AG10803 (cell line): ENCODE data around the gene ATP6V0E1.

Experiments used
- DNase-seq: peaks from one replicate; pipeline ENCODE4 v3.0.0; 2010; ENCODE audit warnings: low read depth
- H3K4me3 ChIP-seq: 2 replicates; pipeline ENCODE4 v1.5.1; 2011; ENCODE audit warnings: mild to moderate bottlenecking, low read length, control low read depth
- CTCF ChIP-seq: conservative IDR thresholded peaks from 2 replicates; pipeline ENCODE4 v1.5.1; 2011; ENCODE audit warnings: mild to moderate bottlenecking, low read length, control low read depth, inconsistent platforms

Gene ATP6V0E1

GRCh38 chr5:172984244-172984953, 828 bp downstream of the ATP6V0E1 start:
- TF ChIP-seq CTCF: peak; percentile 73
- H3K4me3 ChIP-seq: peak overlapping the region; percentile 97
- DNase-seq: peak; percentile 92

DNA sequence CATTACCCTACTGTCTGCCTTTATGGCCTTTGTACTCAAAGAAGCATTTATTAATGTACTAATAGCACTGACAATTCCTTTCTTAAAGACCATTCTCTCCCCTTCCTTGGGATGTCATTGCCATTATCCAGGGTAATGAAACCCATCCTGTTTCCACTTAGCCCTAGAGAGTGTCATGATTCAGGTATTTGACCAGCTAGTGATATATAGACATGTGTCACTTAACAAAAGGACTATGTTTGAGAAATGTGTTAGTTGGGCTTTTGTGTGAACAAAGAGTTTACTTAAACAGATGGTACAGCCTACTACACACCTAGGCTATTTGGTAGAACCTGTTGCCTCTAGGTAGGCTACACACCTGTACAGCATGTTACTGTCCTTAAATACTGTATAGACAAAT, 2.0 kb downstream of the ATP6V0E1 start:
- no peak for DNase-seq
- no peak for TF ChIP-seq CTCF
- no peak overlapping the region; the same call in 1 of the 2 replicates for H3K4me3 ChIP-seq

DNA sequence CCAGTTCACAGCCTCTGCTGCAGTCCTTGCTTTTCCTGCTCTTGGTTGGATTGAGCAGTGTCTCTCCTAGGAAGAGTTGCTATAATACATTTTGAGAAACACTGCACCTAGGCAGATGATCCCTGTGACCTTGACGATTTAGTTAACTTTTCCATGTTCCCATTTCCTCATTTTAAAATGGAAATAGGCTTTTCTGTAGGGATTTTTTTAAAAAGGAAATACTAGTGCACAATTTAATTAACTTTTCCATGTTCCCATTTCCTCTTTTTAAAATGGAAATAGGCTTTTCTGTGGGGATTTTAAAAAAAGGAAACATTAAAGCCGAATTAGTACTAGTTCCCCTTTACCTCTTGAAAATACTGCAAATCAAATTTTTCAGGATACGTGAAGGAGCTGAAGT, 4.7 kb downstream of the ATP6V0E1 start:
- H3K4me3 ChIP-seq: no peak overlapping the region
- no peak for TF ChIP-seq CTCF
- no peak for DNase-seq

DNA sequence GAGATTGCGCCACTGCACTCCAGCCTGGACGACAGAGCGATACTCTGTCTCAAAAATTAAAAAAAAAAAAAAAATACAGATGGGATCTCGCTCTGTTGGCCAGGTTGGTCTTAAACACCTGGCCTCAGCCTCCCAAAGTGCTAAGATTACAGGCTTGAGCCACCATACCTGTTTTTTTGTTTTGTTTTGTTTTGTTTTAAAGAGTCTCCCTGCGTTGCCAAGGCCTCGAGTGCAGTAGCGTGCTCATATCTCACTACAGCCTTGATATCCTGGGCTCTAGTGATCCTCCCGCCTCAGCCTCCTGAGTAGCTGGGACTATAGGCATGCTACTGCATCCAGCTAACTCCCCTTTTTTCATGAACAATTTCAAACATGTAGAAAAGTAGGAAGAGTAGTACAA, 7.2 kb downstream of the ATP6V0E1 start:
- no peak overlapping the region for H3K4me3 ChIP-seq
- DNase-seq: no peak
- no peak for TF ChIP-seq CTCF

DNA sequence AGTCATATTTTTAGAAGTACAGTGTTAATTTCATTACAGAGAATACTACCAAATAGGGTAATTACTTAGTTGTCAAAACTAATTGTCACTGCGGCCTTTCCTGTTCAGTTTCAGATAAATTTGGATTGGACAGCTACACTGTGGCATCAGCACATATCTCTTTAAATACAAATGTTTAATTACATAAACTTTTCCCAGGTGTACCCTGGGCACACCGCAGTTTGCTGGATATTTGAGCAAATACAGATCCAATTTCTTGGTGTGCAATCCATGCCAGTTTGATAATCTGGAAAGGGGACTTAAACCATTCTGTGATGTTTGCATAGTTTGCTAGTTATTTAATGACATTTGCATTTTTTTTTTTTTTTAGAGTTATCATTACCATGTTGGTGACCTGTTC, 10.8 kb downstream of the ATP6V0E1 start:
- DNase-seq: no peak
- no peak for TF ChIP-seq CTCF
- H3K4me3 ChIP-seq: no peak overlapping the region

GRCh38 chr5:172999372-172999973, 15.9 kb downstream of the ATP6V0E1 start:
- no peak overlapping the region for H3K4me3 ChIP-seq
- no peak for DNase-seq
- no peak for TF ChIP-seq CTCF

- DNase-seq: no peak
- TF ChIP-seq CTCF: no peak
- no peak overlapping the region for H3K4me3 ChIP-seq
These were observed 16.4 kb downstream of the ATP6V0E1 start for GRCh38 chr5:172999974-173000373.
